ENCODE data around the gene RNGTT.

The RNGTT gene

GRCh38 chr6:88586371-88587149 lies 376.9 kb downstream of the RNGTT start:
- DNase-seq (ENCODE audit: low read depth): no peak

GRCh38 chr6:88585276-88585692 lies 378.1 kb downstream of the RNGTT start:
- no peak for DNase-seq (ENCODE audit: low read depth)

- no peak for DNase-seq (ENCODE audit: low read depth)
Observed at GRCh38 chr6:88584581-88585275, 378.7 kb downstream of the RNGTT start.

GRCh38 chr6:88577461-88577860 lies 386.0 kb downstream of the RNGTT start:
- DNase-seq (ENCODE audit: low read depth): no peak

GRCh38 chr6:88575536-88575935 lies 387.9 kb downstream of the RNGTT start:
- no peak for DNase-seq (ENCODE audit: low read depth)

- DNase-seq (ENCODE audit: low read depth): no peak
Observed at GRCh38 chr6:88574651-88575050, 388.8 kb downstream of the RNGTT start.

GRCh38 chr6:88574031-88574430 lies 389.4 kb downstream of the RNGTT start:
- DNase-seq (ENCODE audit: low read depth): no peak

GRCh38 chr6:88573561-88573960 lies 389.9 kb downstream of the RNGTT start:
- no peak for DNase-seq (ENCODE audit: low read depth)

- DNase-seq (ENCODE audit: low read depth): no peak
Observed at GRCh38 chr6:88572449-88573139, 390.8 kb downstream of the RNGTT start.

GRCh38 chr6:88569959-88570358 lies 393.5 kb downstream of the RNGTT start:
- DNase-seq (ENCODE audit: low read depth): no peak

GRCh38 chr6:88567696-88568095 lies 395.7 kb downstream of the RNGTT start:
- DNase-seq (ENCODE audit: low read depth): no peak

GRCh38 chr6:88566746-88567534 lies 396.5 kb downstream of the RNGTT start:
- no peak for DNase-seq (ENCODE audit: low read depth)

- no peak for DNase-seq (ENCODE audit: low read depth)
Observed at GRCh38 chr6:88565836-88566235, 397.6 kb downstream of the RNGTT start.

- no peak for DNase-seq (ENCODE audit: low read depth)
Observed at GRCh38 chr6:88565409-88565811, 398.0 kb downstream of the RNGTT start.

- no peak for DNase-seq (ENCODE audit: low read depth)
Observed at GRCh38 chr6:88563277-88563625, 400.2 kb downstream of the RNGTT start.

- DNase-seq (ENCODE audit: low read depth): no peak
Observed at GRCh38 chr6:88562353-88563276, 400.8 kb downstream of the RNGTT start.

- DNase-seq (ENCODE audit: low read depth): no peak
Observed at GRCh38 chr6:88561954-88562315, 401.5 kb downstream of the RNGTT start.

- DNase-seq (ENCODE audit: low read depth): no peak
Observed at GRCh38 chr6:88561034-88561953, 402.1 kb downstream of the RNGTT start.

Data from GM04503 (cell line).